Left renal pelvis (tissue), 4 donors: ENCODE results near the gene TSPAN3. TPM values are rescaled to one million over a fixed set of nuclear protein-coding genes. Genes with fewer than 3 reads are reported as not detected.

Source experiments
- DNase-seq, 4 donors: peaks; one replicate each; pipeline ENCODE4 v3.0.0-alpha.2; 2013; ENCODE audit warnings: low read depth in 4 of 4, low spot score in 3 of 4
- polyA plus RNA-seq, 4 donors: library from polyadenylated mRNA; unstranded; fragments of 120-200 nt; gene quantifications; one replicate each; pipeline ENCODE4 v1.2.1, GENCODE V29; 2013; ENCODE audit not compliant: insufficient read length in 4 of 4

Gene TSPAN3
- polyA plus RNA-seq, 4 donors = 394 to 522 (median 451) TPM

DNA sequence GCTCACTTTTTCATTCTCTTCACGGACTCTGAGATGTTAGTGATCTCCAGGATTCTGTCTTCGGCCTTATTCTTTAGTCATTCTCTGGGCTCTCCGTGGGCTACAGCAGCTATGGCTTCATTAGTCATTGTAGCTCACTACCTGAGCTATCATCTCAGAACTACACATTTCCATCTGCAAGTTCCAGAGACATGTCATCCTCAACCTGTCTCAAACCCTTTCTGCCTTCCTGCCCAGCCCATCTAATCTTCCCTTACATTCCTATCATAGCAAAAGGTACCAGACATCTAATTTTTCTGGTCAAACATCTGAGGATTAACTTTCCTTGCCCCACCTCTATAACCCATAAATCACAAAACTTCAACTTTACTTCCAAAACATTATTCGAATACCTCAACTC lies 13.2 kb downstream of the TSPAN3 start:
- no peak for DNase-seq

DNA sequence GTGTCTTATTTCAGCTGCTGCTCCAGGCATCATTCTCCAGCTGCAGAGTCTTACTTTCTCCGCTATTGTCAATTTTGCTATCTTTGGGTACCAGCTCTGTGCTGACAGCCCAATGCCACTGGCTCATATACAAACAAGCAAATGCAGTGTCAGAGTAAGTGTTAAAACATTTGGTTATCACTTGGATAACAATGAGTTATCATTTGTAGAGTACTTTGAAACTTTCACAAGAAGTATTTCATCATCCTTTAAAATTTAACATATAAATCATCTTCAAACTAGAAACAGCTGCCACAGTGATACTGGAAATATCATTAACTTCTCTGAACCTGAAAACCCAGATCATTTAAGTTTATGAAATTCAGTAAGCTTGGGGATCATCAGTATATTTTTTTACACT lies 13.8 kb downstream of the TSPAN3 start:
- no peak for DNase-seq

DNA sequence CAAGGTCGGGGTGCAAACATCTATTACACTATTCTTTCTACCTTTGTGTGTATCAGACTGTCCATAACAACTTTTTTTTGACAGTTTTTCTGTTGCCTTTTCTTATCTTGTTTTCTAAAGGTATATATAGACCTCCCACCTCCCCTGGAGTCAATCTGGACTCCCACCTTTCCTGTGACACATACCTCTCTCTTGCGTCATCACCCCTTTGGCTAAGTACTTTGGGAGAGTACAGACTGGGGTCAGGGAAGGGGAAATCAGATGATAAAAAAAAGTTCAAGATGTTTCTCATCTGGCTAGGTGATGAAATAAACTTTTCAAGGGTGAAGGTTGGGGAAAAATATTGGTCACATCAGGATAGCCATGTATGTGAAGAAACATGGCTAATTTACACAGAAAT lies 17.2 kb downstream of the TSPAN3 start:
- no peak for DNase-seq

GRCh38 chr15:77052556-77052955 lies 18.4 kb downstream of the TSPAN3 start:
- no peak for DNase-seq

DNA sequence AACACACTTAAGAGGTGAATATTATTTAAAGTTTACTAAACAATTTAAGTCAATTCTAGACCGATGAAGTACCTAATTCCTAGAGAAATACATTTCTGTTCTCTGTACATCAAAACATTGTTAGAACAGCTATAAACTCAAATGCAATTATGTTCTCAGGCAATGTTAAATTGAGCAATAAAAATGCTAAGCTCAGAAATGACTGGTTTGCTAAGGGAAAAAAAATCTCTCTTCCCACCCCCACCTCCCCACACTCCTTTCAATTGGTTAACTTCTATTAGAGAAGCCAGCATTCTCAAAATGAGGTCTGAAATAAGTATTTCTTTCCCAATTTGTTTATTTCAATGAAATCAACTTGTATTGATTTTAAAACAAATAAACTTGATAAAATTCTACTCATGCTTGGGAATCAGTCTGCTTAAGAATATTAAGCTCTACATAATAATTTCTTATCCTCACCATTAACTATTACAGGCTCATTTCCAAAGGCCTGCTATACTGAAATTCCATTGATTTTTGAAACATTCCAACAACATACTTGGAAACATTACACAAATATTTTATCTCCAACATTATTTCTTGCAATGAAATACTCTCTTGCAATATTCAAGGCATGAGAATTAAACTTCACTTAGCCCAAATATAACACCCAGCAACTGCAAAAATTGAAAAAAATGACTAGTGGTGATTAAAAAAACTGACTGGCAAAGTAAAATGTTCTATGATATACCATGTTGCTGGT lies 22.6 kb downstream of the TSPAN3 start:
- no peak for DNase-seq

- DNase-seq = no peak
These were observed 24.1 kb downstream of the TSPAN3 start for GRCh38 chr15:77046704-77047412.

DNA sequence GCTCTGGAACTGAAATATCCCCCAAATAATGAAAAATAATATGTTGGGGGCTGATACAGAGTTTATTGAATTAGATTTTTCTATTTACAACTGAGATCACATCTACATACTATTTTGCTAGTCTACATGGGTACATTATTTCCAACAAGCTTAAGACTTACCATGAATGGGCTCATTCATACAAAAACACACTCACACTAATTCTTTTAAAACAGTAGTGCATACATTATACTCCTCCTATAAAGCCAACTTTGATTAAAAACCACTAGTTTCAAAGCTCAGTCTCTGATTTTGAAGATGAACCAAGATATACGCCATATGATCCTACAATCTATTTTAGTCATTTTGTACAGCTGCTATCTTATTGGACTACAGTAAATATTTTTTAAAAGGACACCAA lies 24.9 kb downstream of the TSPAN3 start:
- DNase-seq = no peak

DNA sequence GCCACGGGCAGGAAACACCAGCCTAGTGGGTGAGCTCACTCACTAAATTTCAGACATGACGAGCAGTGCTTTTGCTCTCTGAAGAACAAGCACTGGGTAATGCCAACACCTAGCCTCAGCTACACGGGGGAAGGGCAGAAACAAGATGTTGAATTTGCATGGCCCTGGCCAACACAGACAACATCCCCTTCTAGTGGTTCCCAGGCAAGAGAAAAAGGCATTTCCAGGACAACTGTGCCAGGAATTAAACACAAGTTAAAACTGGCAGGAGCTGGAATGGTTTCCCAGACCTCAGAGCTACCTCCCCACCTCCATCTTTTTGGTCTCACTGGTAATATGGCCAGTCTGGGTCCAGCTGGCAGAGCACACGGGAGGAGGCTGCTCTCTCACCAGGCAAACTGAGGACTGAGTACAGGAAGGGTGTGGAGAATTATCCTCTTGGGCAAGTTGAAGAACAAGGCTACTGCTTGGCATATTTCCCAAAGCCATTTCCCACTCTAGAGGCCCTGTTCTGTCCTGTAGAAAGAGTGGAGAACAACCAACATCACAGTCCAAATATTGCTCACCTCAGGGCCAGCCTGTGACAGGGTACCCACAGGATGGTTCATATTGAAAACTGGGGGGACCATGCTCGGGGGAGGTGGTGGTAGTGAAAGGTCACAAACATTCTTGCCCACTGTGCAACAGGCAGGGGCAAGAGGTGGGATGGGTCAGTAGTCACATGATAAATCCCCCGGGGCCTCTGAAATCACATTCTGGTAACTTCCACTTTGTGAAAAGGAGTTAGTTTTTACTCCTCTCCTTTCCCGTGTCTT lies 26.5 kb downstream of the TSPAN3 start:
- DNase-seq = no peak

DNA sequence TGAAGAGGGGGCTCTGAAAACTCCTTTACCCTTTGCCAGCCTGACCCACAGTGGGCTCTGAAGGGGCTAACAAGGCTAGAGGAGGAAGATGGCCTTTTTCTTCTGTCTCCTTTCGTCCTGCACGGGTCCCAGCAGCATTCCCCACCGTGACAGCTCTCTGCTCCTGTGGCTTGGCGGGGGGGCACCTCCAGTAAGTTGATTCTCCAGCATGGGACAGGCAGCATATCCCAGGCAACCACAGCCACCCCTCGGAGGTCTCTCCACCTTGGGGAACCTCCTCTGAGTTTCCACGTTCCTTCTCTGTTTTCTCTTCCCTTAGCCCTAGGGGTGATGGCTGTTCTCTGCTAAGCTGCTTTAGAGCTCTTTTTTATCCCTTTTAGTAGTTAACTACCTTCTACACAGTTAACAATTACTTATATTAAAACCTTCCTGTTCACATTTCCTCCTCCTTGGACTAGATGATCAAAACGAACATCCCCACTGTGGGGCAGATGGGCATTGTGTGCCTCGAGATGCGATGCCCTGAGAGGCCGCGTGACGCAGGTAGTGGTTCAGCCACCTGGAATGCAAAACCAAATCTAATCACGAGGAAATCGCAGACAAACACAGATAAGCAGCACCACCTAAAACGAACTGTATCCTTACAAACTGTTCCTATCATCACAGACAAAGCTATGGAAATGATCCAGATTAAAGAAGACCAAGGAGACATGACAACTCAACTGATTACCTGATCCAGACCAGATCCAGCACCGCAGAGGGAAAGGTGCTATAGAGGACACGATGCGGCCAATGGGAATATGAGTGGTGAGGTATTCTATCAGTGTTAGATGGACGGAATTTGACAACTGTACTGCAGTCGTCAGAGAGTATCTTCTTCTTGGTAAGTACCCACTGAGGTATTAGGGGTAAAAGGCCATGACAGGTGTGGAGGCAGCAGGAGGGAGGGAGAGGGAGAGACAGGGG lies 27.7 kb downstream of the TSPAN3 start:
- no peak for DNase-seq

GRCh38 chr15:77042245-77042919 lies 28.5 kb downstream of the TSPAN3 start:
- no peak for DNase-seq

DNA sequence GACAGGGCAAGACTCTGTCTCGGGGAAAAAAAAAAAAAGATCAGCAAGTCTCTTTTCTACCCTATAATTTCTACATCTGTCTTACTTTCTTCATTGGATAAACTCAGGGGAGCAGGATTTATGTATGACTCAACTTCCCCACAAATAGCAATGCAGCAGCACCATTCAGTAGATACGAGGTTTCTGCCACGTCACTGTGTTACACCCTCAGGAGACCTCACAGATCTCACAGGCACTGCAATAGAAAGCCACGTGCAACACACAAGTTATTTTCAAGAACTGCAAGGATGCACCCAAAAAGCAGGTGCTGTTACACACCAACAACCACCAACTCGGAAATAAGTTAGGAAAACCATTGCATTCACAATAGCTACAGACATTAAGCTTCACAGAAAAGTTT lies 30.2 kb downstream of the TSPAN3 start:
- DNase-seq = no peak

GRCh38 chr15:77039848-77040247 lies 31.1 kb downstream of the TSPAN3 start:
- no peak for DNase-seq

GRCh38 chr15:77039217-77039533 lies 31.7 kb downstream of the TSPAN3 start:
- DNase-seq = no peak

GRCh38 chr15:77038312-77039216 lies 32.3 kb downstream of the TSPAN3 start:
- DNase-seq = no peak

DNA sequence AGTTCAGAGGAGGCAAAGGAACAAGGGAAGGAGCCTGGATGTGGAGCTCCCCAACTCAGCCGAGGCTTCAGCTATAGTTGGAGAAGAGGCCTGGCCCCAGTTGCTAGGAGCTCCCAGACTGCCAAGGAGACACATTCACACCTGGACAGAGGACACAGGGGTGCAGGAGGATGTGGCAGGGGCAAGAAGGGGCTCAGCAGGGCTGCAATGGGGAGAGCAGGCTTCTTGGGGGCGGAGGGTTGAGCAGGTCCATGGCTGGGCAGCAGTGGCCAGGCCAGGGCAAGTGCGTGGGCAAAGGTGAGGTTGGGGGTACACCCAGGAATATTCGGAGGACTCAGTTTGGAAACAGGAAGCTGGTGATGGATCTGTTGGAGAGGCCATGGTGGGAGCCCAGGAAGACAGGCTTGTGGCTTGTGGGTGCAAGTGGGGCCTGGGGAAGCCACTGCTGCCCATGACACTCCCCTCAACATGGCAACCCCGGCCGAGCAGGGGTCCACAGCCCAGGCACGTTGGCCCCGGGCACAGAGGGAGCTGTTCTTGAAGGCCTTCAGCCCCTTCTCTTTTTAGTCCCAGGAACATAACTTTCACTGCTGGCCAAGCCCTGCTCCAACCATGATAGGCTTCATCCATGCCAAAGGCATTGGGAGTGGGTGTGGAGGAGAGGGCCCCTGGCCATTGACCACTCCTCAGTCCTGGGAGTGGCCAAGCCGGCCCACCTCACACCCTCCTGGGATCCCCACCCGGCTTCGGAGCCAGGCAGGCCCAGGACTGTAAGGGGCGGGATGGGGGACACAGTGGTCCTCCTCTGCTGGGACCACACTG lies 33.3 kb downstream of the TSPAN3 start:
- no peak for DNase-seq

- DNase-seq = no peak
These were observed 34.1 kb downstream of the TSPAN3 start for GRCh38 chr15:77036537-77037387.

DNA sequence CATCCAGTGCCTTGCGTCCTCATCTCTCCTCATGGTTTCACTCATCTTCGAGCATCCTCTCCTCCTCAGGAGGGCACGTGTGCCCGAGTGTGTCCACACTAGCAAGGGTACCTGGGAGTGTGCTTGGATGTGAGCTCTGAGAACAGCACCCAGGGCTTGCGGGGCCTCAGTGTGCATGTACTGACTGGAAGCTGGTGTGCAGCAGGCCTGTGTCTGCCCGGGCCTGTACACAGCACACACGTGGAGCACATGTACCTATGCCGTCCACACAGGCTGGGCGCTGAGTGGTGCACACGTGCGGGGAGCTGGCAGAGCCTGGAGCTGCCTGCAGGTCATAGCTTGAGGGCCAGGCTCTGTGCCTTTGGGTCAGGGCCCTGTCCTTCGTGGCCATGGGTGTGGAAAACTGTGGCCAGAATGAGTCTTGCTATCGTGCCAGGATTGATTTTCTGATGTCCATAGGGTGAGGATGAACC lies 34.9 kb downstream of the TSPAN3 start:
- no peak for DNase-seq
